ENCODE data around the gene COL1A2.

COL1A2 gene

GRCh38 chr7:94391726-94392392 lies 2.8 kb upstream of the COL1A2 start:
- no peaks in the 10 kb centered on the region for H3K9me3 ChIP-seq
- no peaks in the 10 kb centered on the region for H3K36me3 ChIP-seq
- H3K27ac ChIP-seq = no peak overlapping the region
- peaks cover 55% of the 10 kb centered on the region for H3K27me3 ChIP-seq
- TF ChIP-seq CTCF (IDR thresholded peaks at IDR 0.05) = no peak
- H3K4me1 ChIP-seq (ENCODE audit: control insufficient read depth in 1 of 2, insufficient read depth in 1 of 2, low read depth in 1 of 2, low read length in 1 of 2) = peaks cover 0 to 3% of the 10 kb centered on the region in 2 experiments
- no peak overlapping the region for H3K4me3 ChIP-seq (ENCODE audit: low read depth in 1 of 2, low read length in 1 of 2)

DNA sequence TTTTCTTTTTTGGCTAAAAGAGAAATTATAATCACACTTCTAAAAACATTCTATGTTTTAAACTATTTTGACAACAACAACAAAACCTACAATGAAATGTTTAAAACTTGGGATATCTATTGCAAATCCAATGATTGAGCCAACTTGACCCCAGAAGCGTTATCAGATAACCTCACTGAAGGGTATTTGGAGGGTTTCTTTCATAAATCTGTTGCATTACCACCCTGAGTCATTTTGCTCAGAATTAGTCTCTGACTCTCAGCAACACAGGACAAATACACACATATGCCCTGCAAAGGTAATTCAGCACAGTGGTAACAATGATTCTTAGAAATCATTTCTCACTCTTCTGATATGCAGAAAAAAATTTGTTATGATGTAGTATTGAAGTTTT lies 2.3 kb upstream of the COL1A2 start:
- H3K4me3 ChIP-seq (ENCODE audit: low read depth in 1 of 2, low read length in 1 of 2) = no peak overlapping the region
- peaks cover 58% of the 10 kb centered on the region for H3K27me3 ChIP-seq
- H3K4me1 ChIP-seq (ENCODE audit: control insufficient read depth in 1 of 2, insufficient read depth in 1 of 2, low read depth in 1 of 2, low read length in 1 of 2) = peaks cover 0 to 3% of the 10 kb centered on the region in 2 experiments
- H3K27ac ChIP-seq = no peak overlapping the region
- no peak for TF ChIP-seq CTCF (IDR thresholded peaks at IDR 0.05)
- H3K9me3 ChIP-seq = no peaks in the 10 kb centered on the region
- H3K36me3 ChIP-seq = no peaks in the 10 kb centered on the region

- no peaks in the 10 kb centered on the region for H3K36me3 ChIP-seq
- no peak for TF ChIP-seq CTCF (IDR thresholded peaks at IDR 0.05)
- no peaks in the 10 kb centered on the region for H3K9me3 ChIP-seq
- H3K27ac ChIP-seq = no peak overlapping the region
- peaks cover 62% of the 10 kb centered on the region for H3K27me3 ChIP-seq
- peaks cover 0 to 3% of the 10 kb centered on the region in 2 experiments for H3K4me1 ChIP-seq (ENCODE audit: control insufficient read depth in 1 of 2, insufficient read depth in 1 of 2, low read depth in 1 of 2, low read length in 1 of 2)
- H3K4me3 ChIP-seq (ENCODE audit: low read depth in 1 of 2, low read length in 1 of 2) = no peak overlapping the region
Observed at GRCh38 chr7:94393246-94394108, 1.2 kb upstream of the COL1A2 start.

DNA sequence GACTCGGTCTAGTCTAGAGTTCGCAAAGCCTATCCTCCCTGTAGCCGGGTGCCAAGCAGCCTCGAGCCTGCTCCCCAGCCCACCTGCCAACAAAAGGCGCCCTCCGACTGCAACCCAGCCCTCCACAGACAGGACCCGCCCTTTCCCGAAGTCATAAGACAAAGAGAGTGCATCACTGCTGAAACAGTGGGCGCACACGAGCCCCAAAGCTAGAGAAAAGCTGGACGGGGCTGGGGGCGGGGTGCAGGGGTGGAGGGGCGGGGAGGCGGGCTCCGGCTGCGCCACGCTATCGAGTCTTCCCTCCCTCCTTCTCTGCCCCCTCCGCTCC lies 622 bp upstream of the COL1A2 start:
- Histone ChIP-seq H3K36me3 (no peaks in the 10 kb centered on the region), H3K9me3 (no peaks in the 10 kb centered on the region), H3K4me1 (ENCODE audit: control insufficient read depth in 1 of 2, insufficient read depth in 1 of 2, low read depth in 1 of 2, low read length in 1 of 2) (peaks cover 0 to 3% of the 10 kb centered on the region in 2 experiments), H3K27me3 (peaks cover 65% of the 10 kb centered on the region), H3K4me3 (ENCODE audit: low read depth in 1 of 2, low read length in 1 of 2) (no peak overlapping the region), H3K27ac (no peak overlapping the region)
- TF ChIP-seq CTCF (IDR thresholded peaks at IDR 0.05) = no peak

DNA sequence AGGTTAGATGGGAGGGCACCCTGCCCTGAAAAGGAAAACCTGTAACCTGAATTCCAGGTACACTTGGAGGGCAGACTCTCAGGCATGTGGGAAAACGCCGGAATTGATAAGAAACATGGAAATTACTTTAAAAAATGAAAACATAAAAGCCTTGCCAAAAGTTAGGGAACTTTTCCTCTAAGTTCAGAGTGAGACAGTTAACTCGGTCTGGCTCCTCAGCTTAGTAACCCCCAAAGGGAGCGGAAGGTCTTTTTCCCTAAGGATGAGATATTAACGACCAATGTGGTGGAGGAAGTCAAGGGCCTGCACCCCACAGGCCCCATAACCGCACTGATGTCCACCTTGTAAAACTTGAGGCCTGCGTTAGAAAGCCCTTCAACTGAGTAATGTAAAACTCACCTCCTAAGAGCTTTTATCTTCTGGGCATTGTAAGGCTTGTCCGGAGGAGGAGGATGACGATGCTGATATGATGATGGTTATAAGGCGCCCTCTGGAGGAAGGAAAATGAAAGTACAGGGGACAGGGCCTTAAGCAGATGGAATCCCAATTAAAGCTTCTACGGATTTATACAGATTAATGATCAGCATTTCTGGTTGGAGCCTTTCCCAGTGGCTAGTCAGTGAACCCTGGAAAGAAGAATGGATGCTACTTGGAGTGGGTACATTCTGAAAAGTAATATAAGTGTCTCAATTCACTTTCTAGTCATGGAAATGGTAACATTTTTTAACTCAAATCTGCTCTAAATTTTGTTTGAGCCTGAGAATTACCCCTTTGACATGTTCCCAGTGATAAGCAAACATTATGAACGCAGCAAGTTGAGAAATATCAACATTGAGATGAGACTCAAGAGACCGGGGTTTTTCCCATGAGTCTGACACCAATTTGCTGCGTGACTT lies 694 bp downstream of the COL1A2 start:
- Histone ChIP-seq H3K9me3 (no peaks in the 10 kb centered on the region), H3K4me3 (ENCODE audit: low read depth in 1 of 2, low read length in 1 of 2) (no peak overlapping the region), H3K36me3 (no peaks in the 10 kb centered on the region), H3K27me3 (peaks cover 71% of the 10 kb centered on the region), H3K4me1 (ENCODE audit: control insufficient read depth in 1 of 2, insufficient read depth in 1 of 2, low read depth in 1 of 2, low read length in 1 of 2) (peaks cover 0 to 3% of the 10 kb centered on the region in 2 experiments), H3K27ac (no peak overlapping the region)
- no peak for TF ChIP-seq CTCF (IDR thresholded peaks at IDR 0.05)

All from neutrophil (primary cell).